ENCODE results near the gene WNT3A. TPM values are rescaled to one million over a fixed set of nuclear protein-coding genes. Genes with fewer than 3 reads are reported as not detected.
"Not testable (repeated sequence)": the region's sequence is repeated elsewhere in the genome, so short reads cannot be mapped to it uniquely, and the experiment has no call there.

Gene WNT3A
- polyA plus RNA-seq, 1 experiment: not detected

- no peak overlapping the region for H3K4me3 ChIP-seq (ENCODE audit: low read depth, low read length)
- ChIA-PET CTCF (no interaction called here), POLR2A (no interaction called here)
- TF ChIP-seq, protein P1, sequence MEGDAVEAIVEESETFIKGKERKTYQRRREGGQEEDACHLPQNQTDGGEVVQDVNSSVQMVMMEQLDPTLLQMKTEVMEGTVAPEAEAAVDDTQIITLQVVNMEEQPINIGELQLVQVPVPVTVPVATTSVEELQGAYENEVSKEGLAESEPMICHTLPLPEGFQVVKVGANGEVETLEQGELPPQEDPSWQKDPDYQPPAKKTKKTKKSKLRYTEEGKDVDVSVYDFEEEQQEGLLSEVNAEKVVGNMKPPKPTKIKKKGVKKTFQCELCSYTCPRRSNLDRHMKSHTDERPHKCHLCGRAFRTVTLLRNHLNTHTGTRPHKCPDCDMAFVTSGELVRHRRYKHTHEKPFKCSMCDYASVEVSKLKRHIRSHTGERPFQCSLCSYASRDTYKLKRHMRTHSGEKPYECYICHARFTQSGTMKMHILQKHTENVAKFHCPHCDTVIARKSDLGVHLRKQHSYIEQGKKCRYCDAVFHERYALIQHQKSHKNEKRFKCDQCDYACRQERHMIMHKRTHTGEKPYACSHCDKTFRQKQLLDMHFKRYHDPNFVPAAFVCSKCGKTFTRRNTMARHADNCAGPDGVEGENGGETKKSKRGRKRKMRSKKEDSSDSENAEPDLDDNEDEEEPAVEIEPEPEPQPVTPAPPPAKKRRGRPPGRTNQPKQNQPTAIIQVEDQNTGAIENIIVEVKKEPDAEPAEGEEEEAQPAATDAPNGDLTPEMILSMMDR (IDR thresholded peaks at IDR 0.05; ENCODE audit: low read depth, low read length): no peak
- peaks cover 5% of the 10 kb centered on the region; the same call in 1 of the 2 replicates for H3K9me3 ChIP-seq (ENCODE audit: control insufficient read depth, insufficient read depth, low read length)
- H3K27ac ChIP-seq (ENCODE audit: low read depth, low read length): no peak overlapping the region
- H3K27me3 ChIP-seq (ENCODE audit: control insufficient read depth, insufficient read depth, low read length): peaks cover 3% of the 10 kb centered on the region
- DNase-seq (ENCODE audit: low read depth, low spot score): no peak
Observed at GRCh38 chr1:228018125-228018398, 11.3 kb downstream of the WNT3A start.

- ChIA-PET CTCF (no interaction called here), POLR2A (no interaction called here)
- Histone ChIP-seq H3K27me3 (ENCODE audit: control insufficient read depth, insufficient read depth, low read length) (peaks cover 6% of the 10 kb centered on the region), H3K4me3 (ENCODE audit: low read depth, low read length) (no peak overlapping the region), H3K27ac (ENCODE audit: low read depth, low read length) (no peak overlapping the region), H3K9me3 (ENCODE audit: control insufficient read depth, insufficient read depth, low read length) (peaks cover 5% of the 10 kb centered on the region; the same call in 1 of the 2 replicates)
- no peak for DNase-seq (ENCODE audit: low read depth, low spot score)
- TF ChIP-seq, protein P1 (IDR thresholded peaks at IDR 0.05; ENCODE audit: low read depth, low read length): no peak
Observed at GRCh38 chr1:228018961-228019721, 12.3 kb downstream of the WNT3A start.

DNA sequence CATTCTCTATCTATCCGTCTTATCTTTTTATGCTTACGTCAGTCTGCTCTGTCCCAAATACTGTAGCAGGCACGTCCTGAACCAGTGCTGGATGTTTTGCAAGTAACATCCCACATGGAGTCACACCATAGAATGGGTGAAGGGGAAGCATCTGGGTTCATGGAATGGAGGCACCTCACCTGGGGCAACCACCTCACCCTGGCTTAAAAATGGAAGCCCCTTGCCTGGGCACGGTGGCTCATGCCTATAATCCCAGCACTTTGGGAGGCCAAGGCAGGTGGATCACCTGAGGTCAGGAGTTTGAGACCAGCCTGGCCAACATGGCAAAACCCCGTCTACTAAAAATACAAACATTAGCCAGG, 12.9 kb downstream of the WNT3A start:
- H3K27ac ChIP-seq (ENCODE audit: low read depth, low read length); CTCF ChIA-PET; POLR2A ChIA-PET; H3K9me3 ChIP-seq (ENCODE audit: control insufficient read depth, insufficient read depth, low read length); DNase-seq (ENCODE audit: low read depth, low spot score); H3K4me3 ChIP-seq (ENCODE audit: low read depth, low read length); H3K27me3 ChIP-seq (ENCODE audit: control insufficient read depth, insufficient read depth, low read length): not testable (repeated sequence)

- TF ChIP-seq, protein P1 (IDR thresholded peaks at IDR 0.05; ENCODE audit: low read depth, low read length): no peak
- POLR2A ChIA-PET: no interaction called here
- peaks cover 5% of the 10 kb centered on the region; the same call in 1 of the 2 replicates for H3K9me3 ChIP-seq (ENCODE audit: control insufficient read depth, insufficient read depth, low read length)
- H3K27me3 ChIP-seq (ENCODE audit: control insufficient read depth, insufficient read depth, low read length): peaks cover 6% of the 10 kb centered on the region
- no peak overlapping the region for H3K4me3 ChIP-seq (ENCODE audit: low read depth, low read length)
- DNase-seq (ENCODE audit: low read depth, low spot score): no peak
- CTCF ChIA-PET: no interaction called here
- no peak overlapping the region for H3K27ac ChIP-seq (ENCODE audit: low read depth, low read length)
Observed at GRCh38 chr1:228020686-228021354, 14.0 kb downstream of the WNT3A start.

DNA sequence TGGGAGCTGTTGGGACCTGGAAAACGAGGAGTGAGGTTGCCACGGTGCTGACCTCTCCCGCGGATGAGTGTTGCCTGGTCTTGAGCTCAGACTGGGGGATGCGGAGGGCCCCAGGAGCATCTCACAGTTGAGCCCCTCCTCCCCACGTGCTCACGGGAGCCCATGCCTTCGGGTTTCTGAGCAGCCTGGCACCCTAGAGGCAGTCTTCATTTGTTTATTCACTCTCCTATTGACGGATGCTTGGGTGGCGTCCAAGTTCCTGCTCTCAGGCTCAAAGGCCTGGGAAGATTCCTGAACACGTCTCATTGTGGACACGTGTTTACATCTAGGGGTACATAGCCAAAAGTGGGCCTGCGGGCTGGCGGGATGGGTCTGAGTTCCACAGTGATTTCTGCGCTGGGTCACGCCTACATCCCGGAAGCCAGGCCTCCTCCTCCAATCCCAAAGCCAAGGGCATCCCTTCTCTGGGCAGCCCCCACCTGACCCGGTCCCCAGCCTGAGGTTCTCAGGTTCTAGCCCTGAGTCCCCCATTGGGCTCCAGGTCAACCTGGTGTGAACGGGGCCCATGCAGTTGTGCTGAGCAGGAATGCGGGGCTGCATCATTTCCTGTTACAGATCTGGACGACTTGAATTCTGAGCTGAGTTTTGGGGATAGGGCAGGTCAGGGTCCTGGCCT, 14.7 kb downstream of the WNT3A start:
- DNase-seq (ENCODE audit: low read depth, low spot score): no peak
- H3K9me3 ChIP-seq (ENCODE audit: control insufficient read depth, insufficient read depth, low read length): peaks cover 5% of the 10 kb centered on the region; the same call in 1 of the 2 replicates
- H3K4me3 ChIP-seq (ENCODE audit: low read depth, low read length): no peak overlapping the region
- H3K27ac ChIP-seq (ENCODE audit: low read depth, low read length): no peak overlapping the region
- ChIA-PET CTCF (no interaction called here), POLR2A (no interaction called here)
- TF ChIP-seq, protein P1 (IDR thresholded peaks at IDR 0.05; ENCODE audit: low read depth, low read length): no peak
- peaks cover 6% of the 10 kb centered on the region for H3K27me3 ChIP-seq (ENCODE audit: control insufficient read depth, insufficient read depth, low read length)

All from AG04450 (cell line).